SK-N-SH treated with all-trans-retinoic acid at 6 μM for 48 hours (cell line): Measurements from ENCODE around the gene PNLDC1.

Experiments
- POU6F1 ChIP-seq: fragments of 250-450 bp; sonication (Bioruptor Pico); IDR thresholded peaks from 2 replicates; pipeline ENCODE4 v1.8.0; 2021; ENCODE audit warnings: low read depth, mild to moderate bottlenecking, moderate library complexity, borderline replicate concordance
- TCF4 ChIP-seq: fragments of 250-450 bp; sonication (Bioruptor Pico); IDR thresholded peaks from 2 replicates; pipeline ENCODE4 v1.8.0; 2021; ENCODE audit warnings: mild to moderate bottlenecking, moderate library complexity, borderline replicate concordance
- ZFP3 ChIP-seq: fragments of 250-450 bp; sonication (Bioruptor Pico); IDR thresholded peaks from 2 replicates; pipeline ENCODE4 v1.5.0; 2020; ENCODE audit warnings: mild to moderate bottlenecking, moderate library complexity
- ZNF565 ChIP-seq: fragments of 450-650 bp; formaldehyde crosslinking; conservative IDR thresholded peaks from 2 replicates; pipeline ENCODE4 v1.5.0; 2020; ENCODE audit warnings: low read depth, mild to moderate bottlenecking, moderate library complexity
- ZNF70 ChIP-seq: fragments of 450-650 bp; formaldehyde crosslinking; IDR thresholded peaks from 2 replicates; pipeline ENCODE4 v1.5.0; 2020; ENCODE audit warnings: mild to moderate bottlenecking, moderate library complexity

DNA sequence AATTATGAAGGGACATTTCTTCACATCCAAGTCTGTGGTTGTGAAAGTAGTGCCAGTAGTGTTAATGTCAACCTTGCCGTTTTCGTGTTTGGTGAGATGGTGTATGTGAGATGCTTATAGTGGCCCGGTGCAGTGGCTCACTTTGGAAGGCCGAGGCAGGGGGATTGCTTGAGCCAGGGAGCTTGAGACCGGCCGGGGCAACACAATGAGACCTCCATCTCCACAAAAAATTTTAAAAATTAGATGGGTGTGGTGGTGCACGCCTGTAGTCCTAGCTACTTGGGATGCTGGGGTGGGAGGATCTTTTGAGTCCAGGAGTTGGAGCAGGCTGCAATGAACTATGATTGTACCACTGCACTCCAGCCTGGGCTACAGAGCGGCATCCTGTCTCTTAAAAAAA is 37.4 kb downstream of the PNLDC1 start:
- no peak for TF ChIP-seq POU6F1
- TF ChIP-seq TCF4 (CRISPR knock-in tag) = no peak
- no peak for TF ChIP-seq ZFP3 (CRISPR knock-in tag)
- no peak for TF ChIP-seq ZNF70 (CRISPR knock-in tag)
- TF ChIP-seq ZNF565 = no peak
